Stimulated activated CD4-positive, alpha-beta T cell treated with anti-CD3 and anti-CD28 coated beads, Interleukin-1b, Interleukin-23, amount 100 ng/mL, for 1 hour (primary cell): ENCODE data around the gene TMEM223.
A peak's percentile ranks its signal among the peaks of the same experiment; 100 is the strongest.
"Not testable (repeated sequence)": the region's sequence is repeated elsewhere in the genome, so short reads cannot be mapped to it uniquely, and the experiment has no call there.

Experiments
- DNase-seq, 2 donors: peaks; one replicate each; pipeline ENCODE4 v3.0.0-alpha.2; 2020; ENCODE audit warnings: low read depth in 2 of 2

Gene TMEM223

DNA sequence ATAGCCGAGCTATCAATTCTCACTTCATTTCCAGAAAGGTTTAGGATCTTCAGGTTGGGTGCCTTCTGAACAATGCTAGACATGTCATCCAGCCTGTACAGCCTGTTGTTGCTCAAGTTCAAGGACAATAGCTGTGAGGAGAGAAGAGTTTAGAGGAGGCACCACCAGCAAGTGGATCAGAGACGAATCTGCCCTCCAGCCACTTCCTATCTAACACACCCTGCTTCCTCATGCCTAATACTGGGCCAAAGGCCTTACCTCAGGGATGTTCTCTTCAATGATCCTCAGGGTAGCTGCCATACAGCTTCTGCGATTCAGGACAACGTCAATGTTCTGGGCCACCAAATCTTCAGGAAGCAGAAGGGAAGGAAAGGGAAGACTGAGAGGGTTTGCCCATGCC is 9.3 kb upstream of the TMEM223 start:
- no peak for DNase-seq

DNA sequence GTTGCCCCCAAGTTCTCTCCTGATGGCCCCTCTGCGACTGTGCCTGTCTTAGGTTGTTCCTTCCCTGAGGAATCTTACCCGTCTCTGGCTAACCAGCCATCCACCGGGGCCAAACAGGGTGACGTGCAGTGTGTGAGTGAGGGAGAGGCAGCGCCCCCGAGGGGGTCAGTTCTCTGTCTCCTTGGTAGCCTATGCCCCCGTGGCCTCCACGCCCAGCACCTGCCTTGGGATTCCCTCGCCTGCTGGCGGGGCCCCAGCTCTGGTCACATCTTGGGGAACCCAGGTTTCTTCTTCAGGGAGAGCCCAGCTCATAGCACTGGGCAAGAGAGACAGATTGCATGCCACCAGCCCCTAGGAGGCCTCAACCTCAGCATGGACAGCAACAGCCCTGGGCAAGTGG is 7.7 kb upstream of the TMEM223 start:
- DNase-seq = no peak

DNA sequence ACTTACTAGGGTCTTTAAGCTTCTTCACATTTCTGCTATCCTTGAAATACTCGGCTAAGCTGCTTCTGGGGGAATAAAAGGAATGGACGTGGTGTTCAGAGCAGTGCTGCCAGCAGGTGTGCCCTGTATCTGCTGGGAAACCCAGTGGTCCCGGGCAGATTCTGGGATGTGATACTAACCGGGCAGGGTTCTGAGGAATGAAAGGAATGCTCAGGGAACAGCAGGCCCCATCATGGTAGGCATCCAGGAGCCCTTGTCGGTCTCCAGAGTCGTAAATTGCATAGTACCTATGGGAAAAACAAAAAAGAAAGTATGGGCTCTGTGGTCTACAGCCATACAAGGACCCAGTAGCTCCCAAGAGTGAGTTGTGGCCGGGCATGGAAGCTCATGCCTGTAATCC is 4.5 kb upstream of the TMEM223 start:
- no peak for DNase-seq

GRCh38 chr11:62794201-62794775 is 2.5 kb upstream of the TMEM223 start:
- no peak for DNase-seq

- no peak for DNase-seq
These were observed 383 bp upstream of the TMEM223 start for GRCh38 chr11:62792202-62792575.

DNA sequence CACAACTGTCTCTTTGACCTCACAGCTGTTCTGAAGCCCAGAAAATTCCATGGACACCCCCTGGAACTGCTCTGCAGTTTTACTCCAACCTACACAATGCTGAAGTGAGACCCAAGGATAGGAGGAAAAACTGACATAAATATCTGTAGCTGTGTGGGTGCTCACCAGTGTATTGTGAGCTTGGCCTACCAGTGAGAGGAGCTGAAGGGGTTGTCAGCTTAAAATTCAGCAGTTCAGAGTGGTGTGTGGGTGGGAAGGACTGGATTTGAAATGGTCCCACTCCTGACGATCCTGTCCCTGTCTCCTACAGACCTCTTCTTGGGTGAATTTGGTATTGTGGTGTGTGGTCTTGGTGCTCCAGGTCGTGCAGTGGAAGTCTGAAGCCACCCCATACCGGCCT is 2.2 kb downstream of the TMEM223 start:
- DNase-seq = no peak

DNA sequence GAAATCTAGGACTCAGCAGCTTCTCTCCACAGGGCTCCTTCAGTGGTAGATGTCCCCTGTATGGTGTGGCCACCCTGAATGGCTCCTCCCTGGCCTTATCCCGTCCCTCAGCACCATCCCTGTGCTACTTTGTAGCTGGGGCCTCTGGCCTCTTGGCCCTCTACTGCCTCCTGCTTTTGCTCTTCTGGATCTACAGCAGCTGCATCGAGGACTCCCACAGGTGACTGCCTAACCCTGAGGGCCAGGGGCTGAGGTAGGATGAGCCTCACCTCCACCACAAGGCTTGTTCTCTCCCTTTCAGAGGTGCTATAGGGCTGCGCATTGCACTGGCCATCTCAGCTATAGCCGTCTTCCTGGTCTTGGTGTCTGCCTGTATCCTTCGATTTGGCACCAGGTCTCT is 2.8 kb downstream of the TMEM223 start:
- DNase-seq = no peak

- DNase-seq = peak; percentile 90 to 97
These were observed 4.6 kb downstream of the TMEM223 start, which contains the start of gene TMEM179B for GRCh38 chr11:62787005-62787759. Gene TMEM179B, plus strand, starts transcription at chr11:62787402. Its CDS starts 30 bp downstream, at chr11:62787432.

- peak; percentile 60 to 63 for DNase-seq
These were observed 5.3 kb downstream of the TMEM223 start for GRCh38 chr11:62786318-62787004.

GRCh38 chr11:62782753-62783152 is 9.1 kb downstream of the TMEM223 start:
- DNase-seq = no peak

- DNase-seq = no peak
These were observed 13.4 kb downstream of the TMEM223 start for GRCh38 chr11:62778441-62778840.

GRCh38 chr11:62777389-62777788 is 14.4 kb downstream of the TMEM223 start:
- no peak for DNase-seq

DNA sequence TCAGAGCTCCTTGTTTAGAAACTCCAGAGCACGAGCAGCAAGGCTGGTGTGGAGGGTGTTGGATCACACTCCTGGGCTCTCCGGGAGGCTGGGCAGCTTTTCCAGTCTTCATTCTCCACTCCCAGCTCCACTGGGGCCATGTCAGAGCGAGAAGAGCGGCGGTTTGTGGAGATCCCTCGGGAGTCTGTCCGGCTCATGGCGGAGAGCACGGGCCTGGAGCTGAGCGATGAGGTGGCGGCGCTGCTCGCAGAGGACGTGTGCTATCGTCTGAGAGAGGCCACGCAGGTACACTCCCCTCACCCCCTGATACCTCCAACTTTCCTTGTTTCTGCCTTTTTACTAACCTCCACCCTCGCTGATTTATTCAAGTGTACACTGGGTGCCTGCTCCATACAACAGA is 16.2 kb downstream of the TMEM223 start:
- DNase-seq = no peak

GRCh38 chr11:62774407-62774806 is 17.4 kb downstream of the TMEM223 start:
- no peak for DNase-seq

- DNase-seq = peak; percentile 74 to 87
These were observed 20.4 kb downstream of the TMEM223 start, which contains the start of gene TAF6L for GRCh38 chr11:62771144-62772021. Gene TAF6L, plus strand, starts transcription at chr11:62771396. Its CDS starts 4,388 bp downstream, at chr11:62775784.

- DNase-seq = no peak
These were observed 21.0 kb downstream of the TMEM223 start for GRCh38 chr11:62770778-62771143.

GRCh38 chr11:62760867-62761227 is 31.0 kb downstream of the TMEM223 start:
- DNase-seq = not testable (repeated sequence)

- DNase-seq = no peak
These were observed 33.7 kb downstream of the TMEM223 start for GRCh38 chr11:62757846-62758788.

DNA sequence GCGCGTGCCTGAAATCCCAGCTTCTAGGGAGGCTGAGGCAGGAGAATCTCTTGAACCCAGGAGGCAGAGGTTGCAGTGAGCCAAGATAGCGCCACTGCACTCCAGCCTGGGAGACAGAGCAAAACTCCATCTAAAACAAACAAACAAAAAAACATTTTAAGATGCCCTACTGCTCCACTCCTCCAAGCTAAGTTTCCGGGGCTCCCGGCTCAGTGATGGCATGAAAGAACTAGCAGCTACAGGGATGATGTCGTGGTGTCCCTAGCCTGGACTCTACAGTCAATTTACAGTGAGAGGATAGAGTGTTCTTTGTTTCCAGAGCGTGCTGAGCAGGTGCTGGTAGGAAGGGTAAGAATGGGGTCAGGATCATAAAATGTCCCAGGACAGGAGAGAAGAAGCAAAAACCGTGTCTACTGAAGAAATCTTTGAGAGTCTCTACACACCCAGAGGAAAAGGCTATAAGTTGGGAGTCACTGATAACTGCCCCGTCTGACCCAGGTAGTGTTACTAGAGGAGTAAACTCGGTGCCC is 36.7 kb downstream of the TMEM223 start:
- DNase-seq = no peak

- DNase-seq = peak; percentile 94 to 95
These were observed 37.8 kb downstream of the TMEM223 start, which contains the start of gene ZBTB3 for GRCh38 chr11:62753736-62754603. Gene ZBTB3, minus strand, starts transcription at chr11:62754160. Its CDS starts 496 bp downstream, at chr11:62753664.
